GM12892 (cell line): ENCODE data around the gene KCNG4.

Experiments
- POLR2A ChIP-seq: IDR thresholded peaks from 2 replicates; pipeline ENCODE4 v1.6.1; 2011; ENCODE audit warnings: low read depth, low read length, control low read depth
- POLR2AphosphoS5 ChIP-seq: IDR thresholded peaks from 2 replicates; pipeline ENCODE4 v1.6.1; 2011; ENCODE audit warnings: low read depth, low read length, control low read depth
- TAF1 ChIP-seq: IDR thresholded peaks from 2 replicates; pipeline ENCODE4 v1.6.1; 2011; ENCODE audit warnings: low read depth, mild to moderate bottlenecking, control low read depth, low read length, borderline replicate concordance

DNA sequence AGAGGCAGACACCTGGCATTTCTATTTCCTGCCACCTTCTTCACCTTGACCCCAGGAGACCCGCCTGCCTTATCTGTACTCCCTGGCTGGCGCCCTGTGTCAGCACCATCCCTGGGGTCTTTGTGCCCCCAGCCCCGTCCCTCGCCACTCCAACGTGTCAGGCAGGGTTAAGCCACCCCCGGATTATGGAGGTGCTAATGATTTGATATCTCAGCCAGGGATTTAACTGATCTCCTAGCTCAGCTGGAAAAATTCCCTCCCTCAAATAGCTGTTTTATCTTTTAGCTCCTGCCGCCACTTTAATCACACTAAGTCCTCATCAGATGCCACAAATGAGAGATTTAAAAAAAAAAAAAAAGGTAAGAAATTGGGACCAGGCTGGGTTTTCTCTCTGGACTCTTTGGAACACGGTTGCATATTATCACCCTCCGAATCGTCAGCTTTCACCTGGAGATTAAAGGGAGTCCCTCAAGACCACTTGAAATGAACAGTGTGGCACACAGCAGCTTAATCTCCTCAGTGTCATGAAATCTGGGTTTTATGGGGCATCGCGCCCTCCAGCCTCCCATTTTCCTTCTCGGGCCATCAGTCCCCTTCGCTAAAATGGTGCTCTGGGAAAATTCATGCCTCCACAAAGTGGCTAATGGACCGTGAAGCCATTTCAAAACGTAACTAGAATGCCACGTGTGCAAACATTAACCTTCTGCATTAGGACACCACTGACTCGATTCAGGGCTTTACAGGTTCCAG is 28.7 kb upstream of the KCNG4 start:
- no peak for TF ChIP-seq POLR2A
- no peak for TF ChIP-seq POLR2AphosphoS5
- no peak for TF ChIP-seq TAF1
